Body of pancreas (tissue), 4 donors: Measurements from ENCODE around the gene TTF2.

Experiments used
- POLR2A ChIP-seq, 3 donors: fragments of 450-650 bp; IDR thresholded peaks; one replicate each; pipeline ENCODE4 v1.6.1; 2016; ENCODE audit warnings: antibody characterized with exemption in 3 of 3, mild to moderate bottlenecking in 2 of 3
- TF ChIP-seq, protein P1 (sequence below), 7 experiments: fragments of 450-650 bp in 4 of 7; fragments of 200-600 bp in 3 of 7; sonication (generic) in 3 of 7; IDR thresholded peaks; one replicate each; pipeline ENCODE4 v1.5.1; 2016 to 2019; ENCODE audit warnings: antibody characterized with exemption in 7 of 7

DNA sequence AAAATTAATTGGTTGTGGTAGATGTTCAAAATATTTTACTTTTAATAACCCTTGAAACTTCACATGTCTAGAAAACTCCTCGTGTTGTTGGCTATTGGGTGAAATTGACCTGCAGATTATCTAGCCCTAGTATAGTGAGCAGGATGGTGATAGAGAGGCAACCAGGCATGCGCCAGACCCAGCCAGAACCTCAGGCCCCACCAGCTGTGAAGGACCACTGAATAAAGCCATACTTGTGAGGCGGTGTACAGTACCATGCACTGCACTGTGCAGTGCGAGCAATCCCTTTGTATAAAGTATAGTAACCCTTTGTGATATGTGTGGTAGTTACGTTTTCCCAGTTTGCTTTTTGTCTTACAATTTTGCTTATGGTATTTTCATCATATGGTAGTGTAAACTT lies 8.5 kb downstream of the TTF2 start:
- TF ChIP-seq, protein P1, sequence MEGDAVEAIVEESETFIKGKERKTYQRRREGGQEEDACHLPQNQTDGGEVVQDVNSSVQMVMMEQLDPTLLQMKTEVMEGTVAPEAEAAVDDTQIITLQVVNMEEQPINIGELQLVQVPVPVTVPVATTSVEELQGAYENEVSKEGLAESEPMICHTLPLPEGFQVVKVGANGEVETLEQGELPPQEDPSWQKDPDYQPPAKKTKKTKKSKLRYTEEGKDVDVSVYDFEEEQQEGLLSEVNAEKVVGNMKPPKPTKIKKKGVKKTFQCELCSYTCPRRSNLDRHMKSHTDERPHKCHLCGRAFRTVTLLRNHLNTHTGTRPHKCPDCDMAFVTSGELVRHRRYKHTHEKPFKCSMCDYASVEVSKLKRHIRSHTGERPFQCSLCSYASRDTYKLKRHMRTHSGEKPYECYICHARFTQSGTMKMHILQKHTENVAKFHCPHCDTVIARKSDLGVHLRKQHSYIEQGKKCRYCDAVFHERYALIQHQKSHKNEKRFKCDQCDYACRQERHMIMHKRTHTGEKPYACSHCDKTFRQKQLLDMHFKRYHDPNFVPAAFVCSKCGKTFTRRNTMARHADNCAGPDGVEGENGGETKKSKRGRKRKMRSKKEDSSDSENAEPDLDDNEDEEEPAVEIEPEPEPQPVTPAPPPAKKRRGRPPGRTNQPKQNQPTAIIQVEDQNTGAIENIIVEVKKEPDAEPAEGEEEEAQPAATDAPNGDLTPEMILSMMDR (IDR thresholded peaks at IDR 0.05): no peak
- TF ChIP-seq POLR2A (IDR thresholded peaks at IDR 0.05): no peak
